ENCODE results near the gene OCA2.

Gene OCA2

DNA sequence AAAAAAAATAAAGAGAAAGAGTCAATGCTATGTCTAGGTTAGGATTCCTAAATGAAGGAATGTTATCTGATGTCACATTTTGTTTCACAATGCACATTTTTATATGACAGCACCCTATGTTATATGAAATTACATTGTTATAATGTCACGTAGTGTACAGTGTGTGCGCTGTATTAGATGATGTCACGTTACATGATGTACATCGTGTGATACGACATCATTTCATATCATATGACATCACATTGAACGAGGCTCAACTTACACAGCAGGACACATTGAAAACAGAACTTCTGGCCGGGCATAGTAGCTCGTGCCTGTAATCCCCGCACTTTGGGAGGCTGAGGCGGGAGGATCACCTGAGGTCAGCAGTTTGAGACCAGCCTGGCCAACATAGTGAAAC is 150.0 kb downstream of the OCA2 start:
- DNase-seq (ENCODE audit: low spot score) = no peak

- no peak for DNase-seq (ENCODE audit: low spot score)
Measured at GRCh38 chr15:27939246-27939645, 159.9 kb downstream of the OCA2 start.

GRCh38 chr15:27937851-27938250 is 161.3 kb downstream of the OCA2 start:
- DNase-seq (ENCODE audit: low spot score) = no peak

GRCh38 chr15:27936164-27936563 is 163.0 kb downstream of the OCA2 start:
- DNase-seq (ENCODE audit: low spot score) = no peak

DNA sequence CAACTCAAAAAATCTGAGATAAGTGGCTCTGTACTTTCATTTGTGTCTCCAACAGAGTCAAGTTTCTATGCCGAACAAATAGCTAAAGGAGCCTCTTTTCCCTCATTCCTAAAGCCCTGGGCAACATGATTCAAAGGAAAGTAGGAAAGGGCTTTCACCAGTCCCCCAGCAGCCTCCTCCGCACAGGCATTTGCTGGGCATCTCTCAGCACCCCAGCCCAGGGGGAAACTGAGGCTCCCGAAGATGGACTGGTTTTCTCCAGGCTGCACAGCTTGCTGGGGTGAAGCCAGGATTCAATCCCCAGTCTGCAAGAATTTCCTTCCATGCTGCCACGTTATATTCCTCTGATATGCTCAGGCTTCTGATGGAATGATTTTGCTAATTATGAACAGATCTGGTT is 163.8 kb downstream of the OCA2 start:
- DNase-seq (ENCODE audit: low spot score) = no peak

GRCh38 chr15:27934782-27935181 is 164.3 kb downstream of the OCA2 start:
- DNase-seq (ENCODE audit: low spot score) = no peak

GRCh38 chr15:27933562-27933961 is 165.6 kb downstream of the OCA2 start:
- DNase-seq (ENCODE audit: low spot score) = no peak

- DNase-seq (ENCODE audit: low spot score) = no peak
Measured at GRCh38 chr15:27932600-27932999, 166.5 kb downstream of the OCA2 start.

- DNase-seq (ENCODE audit: low spot score) = no peak
Measured at GRCh38 chr15:27928386-27928785, 170.7 kb downstream of the OCA2 start.

GRCh38 chr15:27912283-27912682 is 186.8 kb downstream of the OCA2 start:
- DNase-seq (ENCODE audit: low spot score) = no peak

DNA sequence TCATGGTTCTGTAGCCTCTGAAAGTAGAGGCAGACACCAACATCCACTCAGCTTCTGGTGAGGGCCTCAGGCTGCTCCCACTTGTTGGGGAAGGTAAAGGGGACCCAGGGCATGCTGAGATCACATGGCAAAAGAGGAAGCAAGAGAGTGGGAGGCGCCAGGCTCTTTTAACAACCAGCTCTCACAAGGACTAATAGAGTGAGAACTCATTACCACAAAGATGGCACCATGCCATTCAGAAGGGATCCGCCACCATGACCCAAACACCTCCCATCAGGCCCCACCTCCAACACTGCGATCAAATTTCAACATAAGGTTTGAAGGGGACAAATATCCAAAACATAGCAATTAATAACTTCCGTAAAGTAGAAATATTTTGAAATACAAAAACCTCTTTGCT is 192.3 kb downstream of the OCA2 start:
- DNase-seq (ENCODE audit: low spot score) = no peak

DNA sequence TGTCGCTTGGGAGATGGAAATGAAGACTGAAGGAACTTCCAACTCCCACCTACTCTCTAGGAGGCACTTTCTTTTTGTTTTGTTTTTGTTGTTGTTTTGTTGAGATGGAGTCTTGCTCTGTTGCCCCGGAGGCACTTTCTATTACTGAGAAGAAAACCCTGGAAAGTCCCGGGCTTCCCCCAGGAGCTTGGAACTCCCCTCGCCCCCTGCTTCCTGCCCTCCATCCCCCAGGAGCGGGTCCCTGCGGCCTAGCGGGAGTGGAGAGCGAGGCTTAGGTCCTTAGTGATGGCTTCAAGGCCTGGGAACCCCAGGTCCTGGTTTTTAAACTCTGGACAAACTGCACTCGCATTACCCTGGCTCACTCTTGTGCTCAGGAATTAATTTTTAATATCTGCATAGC is 195.7 kb downstream of the OCA2 start:
- DNase-seq (ENCODE audit: low spot score) = no peak

DNA sequence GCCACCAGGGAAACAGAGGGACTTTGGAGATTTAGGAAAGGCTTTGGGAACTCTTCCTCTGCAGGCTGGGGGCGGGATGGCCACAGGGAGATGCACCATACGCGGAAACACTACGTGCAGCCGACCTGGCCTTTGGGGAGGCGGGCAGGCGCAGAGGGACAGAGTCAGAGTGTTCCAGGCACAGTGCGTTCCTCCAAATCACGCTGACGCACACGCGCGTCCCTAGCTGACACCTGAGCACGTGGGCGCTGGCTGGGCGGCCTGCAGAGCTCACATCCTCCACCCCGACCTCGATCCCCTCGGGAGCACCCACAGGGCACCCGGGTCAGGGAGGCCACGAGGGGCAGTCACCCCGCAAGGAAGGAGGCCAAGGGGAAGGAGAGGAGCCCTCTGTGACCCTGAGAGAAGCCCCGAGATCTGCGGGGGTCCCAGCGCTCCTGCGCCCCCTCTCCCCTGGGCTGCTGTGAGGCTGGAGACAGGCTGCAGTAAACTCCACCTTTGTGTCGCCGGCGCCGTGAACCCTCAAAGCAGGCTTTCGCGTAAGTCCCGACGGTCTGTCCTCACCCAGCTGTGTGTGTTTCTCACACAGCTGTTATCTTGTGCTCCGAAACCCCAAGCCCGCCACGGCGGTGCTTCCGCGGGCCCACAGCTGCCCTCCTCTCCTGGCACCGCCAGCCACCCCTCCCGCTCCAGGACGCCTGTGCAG is 196.3 kb downstream of the OCA2 start:
- no peak for DNase-seq (ENCODE audit: low spot score)

DNA sequence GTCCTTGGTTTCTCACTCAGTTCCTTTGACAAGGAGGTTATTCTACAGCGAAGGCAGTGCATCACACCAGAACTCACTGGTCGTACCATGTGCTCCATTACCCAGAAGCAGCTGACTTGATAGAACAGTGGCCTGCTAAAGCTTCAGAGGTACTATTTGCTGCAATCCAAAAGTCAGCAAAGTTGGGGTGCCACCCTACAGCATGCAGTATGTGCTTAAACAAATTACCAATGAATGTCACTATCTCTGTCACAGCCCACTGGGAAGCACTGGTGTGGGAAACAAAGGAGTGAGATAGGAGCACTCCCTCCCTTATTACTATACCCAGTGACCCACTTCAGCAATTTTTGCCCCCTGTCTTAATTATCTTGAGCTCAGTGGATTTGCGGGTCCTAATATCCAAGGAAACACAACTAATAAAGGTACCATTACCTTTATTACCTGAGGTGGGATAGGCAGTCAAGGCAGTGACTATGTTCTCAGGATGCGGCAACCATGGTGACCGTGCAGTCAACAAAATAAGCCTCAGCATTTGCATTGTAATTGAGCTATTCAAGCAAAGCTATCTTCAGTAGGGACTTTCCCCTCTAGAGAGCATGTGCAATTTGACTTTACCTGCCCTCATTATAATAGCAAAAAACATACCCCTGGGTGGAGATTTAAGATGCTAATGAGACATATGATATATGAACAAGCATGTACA is 199.4 kb downstream of the OCA2 start:
- no peak for DNase-seq (ENCODE audit: low spot score)

DNA sequence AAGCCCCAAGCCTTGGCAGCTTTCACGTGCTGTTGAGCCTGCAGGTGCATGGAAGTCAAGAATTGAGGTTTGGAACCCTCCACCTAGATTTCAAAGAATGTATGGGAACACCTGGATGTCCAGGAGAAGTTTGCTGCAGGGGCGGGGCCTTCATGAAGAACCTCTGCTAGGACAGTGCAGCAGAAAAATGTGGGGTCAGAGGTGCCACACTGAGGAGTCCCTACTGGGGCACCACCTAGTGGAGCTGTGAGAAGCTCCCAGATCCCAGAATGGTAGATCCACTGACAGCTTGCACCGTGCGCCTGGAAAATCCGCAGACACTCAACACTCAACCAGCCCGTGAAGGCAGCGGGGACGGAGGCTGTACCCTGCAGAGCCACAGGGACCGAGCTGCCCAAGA is 201.6 kb downstream of the OCA2 start:
- no peak for DNase-seq (ENCODE audit: low spot score)

GRCh38 chr15:27894645-27895044 is 204.5 kb downstream of the OCA2 start:
- no peak for DNase-seq (ENCODE audit: low spot score)

DNA sequence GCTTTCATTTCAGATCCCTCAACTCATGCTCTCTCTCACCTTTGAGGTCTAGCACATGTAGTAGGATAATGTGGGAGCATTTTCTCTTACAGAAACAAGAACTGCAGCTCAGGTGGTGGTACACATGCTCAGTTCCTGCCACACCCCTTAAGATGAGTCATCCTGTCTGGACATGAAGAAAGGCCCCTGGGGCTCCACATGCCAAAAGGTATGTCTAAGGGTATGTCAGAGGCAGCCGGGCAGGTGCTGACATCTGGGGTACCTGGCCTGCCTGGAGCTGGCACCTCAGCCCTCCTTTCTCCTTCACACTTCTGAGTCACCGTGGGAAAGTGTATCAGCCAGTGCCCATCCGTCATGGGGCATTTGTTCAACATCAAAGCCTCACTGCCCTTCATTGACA is 209.9 kb downstream of the OCA2 start:
- DNase-seq (ENCODE audit: low spot score) = no peak

- DNase-seq (ENCODE audit: low spot score) = no peak
Measured at GRCh38 chr15:27885201-27885600, 213.9 kb downstream of the OCA2 start.

- DNase-seq (ENCODE audit: low spot score) = peak; percentile 62
Measured at GRCh38 chr15:27884726-27885125, 214.4 kb downstream of the OCA2 start.

DNA sequence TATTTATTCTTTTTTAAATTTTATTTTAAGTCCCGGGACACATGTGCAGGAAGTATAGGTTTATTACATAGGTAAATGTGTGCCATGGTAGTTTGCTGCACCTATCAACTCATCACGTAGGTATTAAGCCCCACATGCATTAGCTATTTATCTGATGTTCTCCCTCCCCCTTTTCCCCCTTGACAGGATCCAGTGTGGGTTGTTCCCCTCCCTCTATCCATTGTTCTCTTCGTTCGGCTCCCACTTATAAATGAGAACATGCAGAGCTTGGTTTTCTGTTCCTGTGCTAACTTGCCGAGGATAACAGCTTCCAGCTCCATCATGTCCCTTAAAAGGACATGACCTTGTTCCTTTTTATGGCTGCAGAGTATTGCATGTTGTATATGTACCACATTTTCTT is 220.3 kb downstream of the OCA2 start:
- DNase-seq (ENCODE audit: low spot score) = no peak

- no peak for DNase-seq (ENCODE audit: low spot score)
Measured at GRCh38 chr15:27873828-27874227, 225.3 kb downstream of the OCA2 start.

DNA sequence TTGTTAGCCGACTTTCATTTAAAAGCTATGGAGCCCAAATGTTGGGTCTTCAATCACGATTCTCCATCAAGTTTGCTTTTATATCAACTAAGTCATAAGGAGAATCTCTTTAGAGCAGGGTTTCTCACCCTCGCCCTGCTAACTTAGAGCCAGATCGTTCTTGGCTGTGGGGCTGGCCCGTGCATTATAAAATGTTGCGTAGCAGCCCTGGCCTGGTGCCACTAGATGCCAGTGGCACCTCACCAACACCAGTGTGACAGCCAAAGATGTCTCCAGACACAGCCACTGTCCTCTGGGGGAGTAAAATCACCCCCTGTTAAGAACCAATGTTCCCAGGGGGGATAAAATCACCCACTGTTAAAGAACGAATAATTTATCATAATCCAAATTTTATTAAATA is 226.1 kb downstream of the OCA2 start:
- no peak for DNase-seq (ENCODE audit: low spot score)

GRCh38 chr15:27872355-27872754 is 226.8 kb downstream of the OCA2 start:
- no peak for DNase-seq (ENCODE audit: low spot score)

DNA sequence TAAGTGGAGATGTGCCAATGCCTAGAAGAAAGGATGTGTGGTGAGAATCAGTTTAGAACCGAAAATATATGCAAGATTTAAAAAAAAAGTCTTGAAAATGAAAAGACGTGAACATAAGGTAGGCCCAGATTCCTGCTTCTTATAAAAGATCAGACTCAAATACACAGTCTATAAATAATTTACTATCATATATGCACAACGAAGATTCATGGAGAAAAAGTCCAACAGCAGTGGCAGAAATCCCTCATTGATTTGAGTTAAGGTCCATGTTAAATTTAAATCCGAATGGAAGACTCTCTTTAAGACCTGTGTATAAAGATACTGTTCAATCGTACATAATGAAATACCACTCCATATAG is 227.2 kb downstream of the OCA2 start:
- DNase-seq (ENCODE audit: low spot score) = no peak
